K562 (cell line): ENCODE measurements around the gene KCTD19. TPM values are rescaled to one million over a fixed set of nuclear protein-coding genes. Genes with fewer than 3 reads are reported as not detected.

ENCODE experiments used
- ATAC-seq: fragments of 200-7000 bp; cut with Tn5 transposase; 3 replicates; pipeline ENCODE4 v1.9.1; 2020; ENCODE audit warnings: moderate library complexity
- BruUV-seq: library from RNA; stranded (reverse); fragments of 400-500 nt; replicated peaks from 2 replicates; lab custom pipeline; 2021; lab: Mats Ljungman, UMichigan
- CTCF ChIA-PET: fragments of 300-600 bp; formaldehyde crosslinking; extraction: SDS; loops from one replicate; lab custom pipeline; 2021; ENCODE audit warnings: low intra/inter-chr PET ratio; lab: Yijun Ruan, JAX
- POLR2A ChIA-PET: fragments of 300-600, 350-650 bp; sonication (Branson Sonifier 250); formaldehyde crosslinking; extraction: SDS; loops from one replicate; lab custom pipeline; 2021; ENCODE audit warnings: antibody characterized with exemption, inconsistent platforms; lab: Yijun Ruan, JAX
- DNase-seq, 4 experiments: peaks; one replicate each; pipeline versions ENCODE4 v3.0.0 to v3.0.0-alpha.2; 2011 to 2018; ENCODE audit warnings: low spot score in 3 of 4, mixed read lengths in 3 of 4; ENCODE audit errors: extremely low read depth in 1 of 4
- FAIRE-seq: peaks from 2 replicates; lab custom pipeline; 2011; peaks lifted over from hg19 to GRCh38; lab: Jason Lieb, UNC
- H2AFZ ChIP-seq: 2 replicates; pipeline ENCODE4 v1.6.0; 2011; ENCODE audit warnings: low read depth, low read length, control low read depth, inconsistent platforms
- H3K27ac ChIP-seq: fragments of 200-600 bp; 3 replicates; pipeline ENCODE4 v1.8.0; 2011; ENCODE audit warnings: low read depth, mild to moderate bottlenecking, control low read depth, inconsistent platforms, low read length, moderate library complexity, mixed read lengths; ENCODE audit errors: extremely low read depth
- H3K27me3 ChIP-seq, 2 experiments: fragments of 300-600 bp in 1 of 2; 2 replicates in 1 of 2; 3 replicates in 1 of 2; pipeline versions ENCODE4 v1.6.0 to v1.8.0; 2011; ENCODE audit warnings: inconsistent platforms in 2 of 2, low read length in 2 of 2, mild to moderate bottlenecking in 1 of 2, mixed read lengths in 1 of 2, moderate library complexity in 1 of 2; ENCODE audit not compliant: control insufficient read depth in 2 of 2, insufficient read depth in 2 of 2
- H3K36me3 ChIP-seq: fragments of 300-600 bp; 3 replicates; pipeline ENCODE4 v1.8.0; 2011; ENCODE audit warnings: mild to moderate bottlenecking, low read length, inconsistent platforms; ENCODE audit not compliant: control insufficient read depth, insufficient read depth
- H3K4me1 ChIP-seq, 2 experiments: fragments of 200-600 bp in 1 of 2; replicated peaks in 1 of 2; 2 replicates in 1 of 2; 3 replicates in 1 of 2; pipeline versions ENCODE4 v1.5.1 to v1.8.0; 2011; ENCODE audit warnings: inconsistent platforms in 2 of 2, low read length in 2 of 2, mild to moderate bottlenecking in 1 of 2, mixed read lengths in 1 of 2, moderate library complexity in 1 of 2; ENCODE audit not compliant: control insufficient read depth in 2 of 2, insufficient read depth in 2 of 2
- H3K4me2 ChIP-seq: 2 replicates; pipeline ENCODE4 v1.6.1; 2011; ENCODE audit warnings: low read length, control low read depth, inconsistent platforms, mixed read lengths; ENCODE audit not compliant: insufficient read depth
- H3K4me3 ChIP-seq: fragments of 200-600 bp; sonication (generic), shearing (Covaris generic); 2 replicates; pipeline ENCODE4 v1.5.1; 2016; ENCODE audit warnings: control low read depth, inconsistent platforms
- H3K79me2 ChIP-seq: fragments of 200-600 bp; 3 replicates; pipeline ENCODE4 v1.8.0; 2011; ENCODE audit warnings: low read length, inconsistent platforms; ENCODE audit not compliant: control insufficient read depth, insufficient read depth
- H3K9ac ChIP-seq, 2 experiments: 2 replicates each; pipeline versions ENCODE4 v1.6.0 to v1.6.1; 2011; ENCODE audit warnings: low read depth in 2 of 2, low read length in 2 of 2, control low read depth in 1 of 2, inconsistent platforms in 1 of 2, mild to moderate bottlenecking in 1 of 2, mixed read lengths in 1 of 2; ENCODE audit not compliant: insufficient read depth in 1 of 2
- H3K9me1 ChIP-seq: one replicate; pipeline ENCODE4 v1.6.0; 2011; ENCODE audit warnings: inconsistent platforms, mild to moderate bottlenecking, low read length, moderate library complexity; ENCODE audit not compliant: control insufficient read depth, insufficient read depth
- H3K9me3 ChIP-seq: replicated peaks from 2 replicates; pipeline ENCODE4 v1.5.1; 2011; ENCODE audit warnings: low read depth, low read length, inconsistent platforms; ENCODE audit not compliant: control insufficient read depth, insufficient read depth
- H4K20me1 ChIP-seq: replicated peaks from 2 replicates; pipeline ENCODE4 v1.6.1; 2011; ENCODE audit warnings: low read length, inconsistent platforms, mixed read lengths; ENCODE audit not compliant: control insufficient read depth, insufficient read depth
- CLOCK ChIP-seq: fragments of 250-450 bp; sonication (Bioruptor Pico); IDR thresholded peaks from 2 replicates; pipeline ENCODE4 v1.4.0; 2020; ENCODE audit warnings: mild to moderate bottlenecking, moderate library complexity, borderline replicate concordance
- DPF2 ChIP-seq: fragments of 450-650 bp; IDR thresholded peaks from 2 replicates; pipeline ENCODE4 v1.6.1; 2016
- EHMT2 ChIP-seq: fragments of 450-650 bp; IDR thresholded peaks from 2 replicates; pipeline ENCODE4 v1.6.1; 2018; ENCODE audit warnings: antibody characterized with exemption
- ELK1 ChIP-seq: sonication (generic); formaldehyde crosslinking; IDR thresholded peaks from 2 replicates; pipeline ENCODE4 v1.8.1; 2022; ENCODE audit warnings: missing genetic modification reagents
- FOXK1 ChIP-seq: sonication (generic); formaldehyde crosslinking; IDR thresholded peaks from 2 replicates; pipeline ENCODE4 v1.8.0; 2022; ENCODE audit warnings: missing genetic modification reagents, mild to moderate bottlenecking, borderline replicate concordance
- GTF3C2 ChIP-seq: IDR thresholded peaks from 3 replicates; pipeline ENCODE4 v1.6.1; 2011; ENCODE audit warnings: borderline replicate concordance, mild to moderate bottlenecking, moderate library complexity; ENCODE audit not compliant: insufficient read length; ENCODE audit errors: extremely low read depth
- HDAC2 ChIP-seq: fragments of 450-650 bp; IDR thresholded peaks from 2 replicates; pipeline ENCODE4 v1.6.1; 2016; ENCODE audit warnings: mild to moderate bottlenecking
- KHSRP ChIP-seq: fragments of 450-650 bp; IDR thresholded peaks from 2 replicates; pipeline ENCODE4 v1.6.1; 2017
- MTF1 ChIP-seq: fragments of 250-450 bp; sonication (Bioruptor Pico); IDR thresholded peaks from 2 replicates; pipeline ENCODE4 v1.9.0; 2021; ENCODE audit warnings: moderate library complexity, mild to moderate bottlenecking, inconsistent platforms, borderline replicate concordance
- NR1H2 ChIP-seq: sonication (generic); formaldehyde crosslinking; IDR thresholded peaks from 2 replicates; pipeline ENCODE4 v1.4.0; 2020; ENCODE audit warnings: mild to moderate bottlenecking, missing genetic modification reagents
- TCFL5 ChIP-seq: fragments of 250-450 bp; sonication (Bioruptor Pico); conservative IDR thresholded peaks from 2 replicates; pipeline ENCODE4 v1.6.1; 2021; ENCODE audit warnings: mild to moderate bottlenecking, moderate library complexity, matching md5 sums
- ZNF24 ChIP-seq: fragments of 450-650 bp; IDR thresholded peaks from 2 replicates; pipeline ENCODE4 v1.6.1; 2016
- WGBS: fragments of 100-300 bp; shearing (Covaris generic); methylation state at CpG from one replicate; pipeline ENCODE4 v1.1.6; 2016; ENCODE audit warnings: low coverage, mixed read lengths; ENCODE audit not compliant: insufficient coverage; ENCODE audit errors: missing lambda C conversion rate; 5-methylcytosine and 5-hydroxymethylcytosine counted together
- in situ Hi-C: fragments of 300-500 bp; cut with MboI; formaldehyde crosslinking; loops from 4 replicates; pipeline ENCODE4 v1.15.0; 2018; ENCODE audit warnings: inconsistent platforms, mixed read lengths
- intact Hi-C: fragments of 100-400 bp; cut with micrococcal nuclease; formaldehyde crosslinking; loops from 2 replicates; pipeline ENCODE4 v1.14.2; 2022
- polyA plus RNA-seq, 8 experiments: library from polyadenylated mRNA; depleted of rRNA in 4 of 8; stranded (reverse) in 5 of 8; unstranded in 3 of 8; fragments of >200 nt; fragmentation: Nextera tagmentation in 2 of 8; fragmentation: Illumina TruSeq in 1 of 8; extraction: Ambion mirVana in 2 of 8; extraction: Trizol in 1 of 8; gene quantifications; 2 replicates each; pipeline versions ENCODE4 v1.2.1 to v1.2.3, GENCODE V29; 2011 to 2014; ENCODE audit warnings: inconsistent platforms in 1 of 8, missing spikeins in 1 of 8
- total RNA-seq, 7 experiments: library from RNA; depleted of rRNA in 6 of 7; stranded (reverse); fragments of >200 nt in 6 of 7; fragmentation: Illumina TruSeq in 2 of 7; extraction: Trizol in 2 of 7; gene quantifications; 2 replicates each; pipeline versions ENCODE4 v1.2.1 to v1.2.3, GENCODE V29; 2011 to 2021; ENCODE audit warnings: low replicate concordance in 1 of 7
- TF ChIP-seq, protein P1 (sequence below): sonication (generic); formaldehyde crosslinking; IDR thresholded peaks from 2 replicates; pipeline ENCODE4 v1.8.0; 2022; ENCODE audit warnings: missing genetic modification reagents, mild to moderate bottlenecking, borderline replicate concordance

KCTD19 gene
- total and polyA plus RNA-seq, 9 of the 15 experiments (the other 6 are each of a cell fraction or from before 2014, with no cell fraction given): 0.03 to 0.91 (median 0.22) TPM; not detected in 2

DNA sequence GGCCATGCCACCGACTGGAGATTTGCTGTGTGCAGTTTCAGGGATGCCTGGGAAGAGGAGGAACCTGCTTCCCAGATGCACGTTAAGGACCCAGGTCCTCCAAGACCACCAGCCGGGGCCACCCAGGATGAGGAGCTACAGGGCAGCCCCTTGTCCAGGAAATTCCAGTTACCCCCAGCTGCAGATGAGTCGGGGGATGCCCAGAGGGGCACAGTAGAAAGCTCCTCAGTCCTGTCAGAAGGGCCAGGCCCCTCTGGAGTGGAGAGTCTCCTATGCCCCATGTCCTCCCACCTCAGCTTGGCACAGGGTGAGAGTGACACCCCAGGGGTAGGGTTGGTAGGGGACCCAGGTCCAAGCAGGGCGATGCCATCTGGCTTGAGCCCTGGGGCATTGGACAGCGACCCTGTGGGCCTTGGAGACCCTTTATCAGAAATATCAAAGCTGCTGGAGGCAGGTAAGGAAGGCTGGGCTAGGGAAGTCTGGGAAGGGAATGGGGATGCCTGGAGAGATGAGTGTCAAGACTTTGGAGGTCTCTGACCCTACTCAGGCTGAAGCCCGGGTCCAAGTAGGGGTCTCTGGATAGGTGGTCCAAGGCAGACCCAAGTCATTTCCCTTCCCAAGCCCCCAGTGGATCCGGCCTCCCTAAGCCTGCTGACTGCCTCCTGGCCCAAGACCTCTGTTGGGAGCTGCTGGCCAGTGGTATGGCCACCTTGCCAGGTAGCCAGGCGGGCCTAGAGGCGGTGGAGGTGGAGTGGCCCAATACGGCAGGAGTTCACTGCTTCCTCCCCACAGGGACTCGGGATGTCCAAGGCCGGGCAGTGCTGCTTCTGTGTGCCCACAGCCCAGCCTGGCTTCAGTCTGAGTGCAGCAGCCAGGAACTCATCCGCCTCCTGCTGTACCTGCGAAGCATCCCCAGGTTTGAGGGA is 46.2 kb downstream of the KCTD19 start:
- no peak for FAIRE-seq
- H4K20me1 ChIP-seq: no peaks in the 10 kb centered on the region
- BruUV-seq: no TSS peak
- TF ChIP-seq NR1H2 (CRISPR knock-in tag) (0 out of 2 replicates have a peak, but pooled peaks have one; percentile 3), CLOCK (CRISPR knock-in tag) (no peak), TCFL5 (CRISPR knock-in tag) (no peak), MTF1 (CRISPR knock-in tag) (no peak), GTF3C2 (no peak), FOXK1 (CRISPR knock-in tag) (no peak), ZNF24 (no peak), HDAC2 (no peak), KHSRP (no peak), EHMT2 (no peak), DPF2 (no peak), ELK1 (CRISPR knock-in tag) (peak; percentile 43; the same call in 1 of the 2 replicates)
- TF ChIP-seq, protein P1, sequence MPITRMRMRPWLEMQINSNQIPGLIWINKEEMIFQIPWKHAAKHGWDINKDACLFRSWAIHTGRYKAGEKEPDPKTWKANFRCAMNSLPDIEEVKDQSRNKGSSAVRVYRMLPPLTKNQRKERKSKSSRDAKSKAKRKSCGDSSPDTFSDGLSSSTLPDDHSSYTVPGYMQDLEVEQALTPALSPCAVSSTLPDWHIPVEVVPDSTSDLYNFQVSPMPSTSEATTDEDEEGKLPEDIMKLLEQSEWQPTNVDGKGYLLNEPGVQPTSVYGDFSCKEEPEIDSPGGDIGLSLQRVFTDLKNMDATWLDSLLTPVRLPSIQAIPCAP: no peak

More for the DNA sequence above, 46.2 kb downstream of the KCTD19 start:
- H3K9me1 ChIP-seq: no peaks in the 10 kb centered on the region
- H3K27ac ChIP-seq: no peak overlapping the region
- H3K4me3 ChIP-seq: peak overlapping the region; percentile 74
- intact Hi-C loops (no loop called here), in situ Hi-C loops (no loop called here)
- no peak for ATAC-seq
- ChIA-PET POLR2A (interaction anchor here (0.5 to 0.9 kb wide), 3 partner anchors 8 to 232 kb away, joined by 3 read pairs; no protein-coding TSS in a partner anchor), CTCF (interaction anchor here (0.6 to 2.3 kb wide), 5 partner anchors 12 to 137 kb away, joined by 3 to 18 read pairs (median 7); no protein-coding TSS in a partner anchor)
- peak overlapping the region; percentile 94; the same call in 1 of the 2 replicates for H2AFZ ChIP-seq
- peak overlapping the region; percentile 95 for H3K4me2 ChIP-seq
- WGBS: 77% methylated on average over 13 of the region's 15 CpGs
- H3K9me3 ChIP-seq: no peaks in the 10 kb centered on the region
- peaks cover 30% of the 10 kb centered on the region for H3K79me2 ChIP-seq
- H3K27me3 ChIP-seq: no peaks in the 10 kb centered on the region
- peaks cover 22 to 52% of the 10 kb centered on the region in 2 experiments for H3K4me1 ChIP-seq
- H3K9ac ChIP-seq: peak overlapping the region; percentile 64 to 97; a peak in 3 of 4 replicates
- DNase-seq: no peak
- H3K36me3 ChIP-seq: peaks cover 35% of the 10 kb centered on the region; the same call in 2 of the 3 replicates
